Tibial nerve (tissue), 4 donors: ENCODE measurements around the gene RAB35. TPM values are rescaled to one million over a fixed set of nuclear protein-coding genes. Genes with fewer than 3 reads are reported as not detected.

Experiments used
- DNase-seq, 2 donors: peaks; one replicate each; pipeline ENCODE4 v3.0.0-alpha.2; 2019; ENCODE audit warnings: low spot score in 2 of 2
- H3K27ac ChIP-seq, 4 donors: fragments of 200-600 bp; sonication (generic) in 3 of 4; one replicate each; pipeline ENCODE4 v1.5.1; 2017 to 2019; ENCODE audit warnings: mild to moderate bottlenecking in 1 of 4
- H3K27me3 ChIP-seq, 2 donors: fragments of 200-600 bp; sonication (generic) in 1 of 2; one replicate each; pipeline versions ENCODE4 v1.5.1 to v1.6.0; 2017 to 2019
- H3K36me3 ChIP-seq, 3 donors: fragments of 200-600 bp; sonication (generic); one replicate each; pipeline ENCODE4 v1.5.1; 2018 to 2019
- H3K4me1 ChIP-seq, 4 donors: fragments of 200-600 bp; sonication (generic) in 3 of 4; one replicate each; pipeline ENCODE4 v1.5.1; 2017 to 2019
- H3K4me3 ChIP-seq, 4 donors: fragments of 200-600 bp; sonication (generic) in 3 of 4; one replicate each; pipeline ENCODE4 v1.5.1; 2017 to 2019; ENCODE audit warnings: mild to moderate bottlenecking in 1 of 4, moderate library complexity in 1 of 4
- H3K9me3 ChIP-seq, 4 donors: fragments of 200-600 bp; sonication (generic) in 3 of 4; one replicate each; pipeline ENCODE4 v1.5.1; 2017 to 2019
- CTCF ChIP-seq, 5 experiments: fragments of 200-600 bp in 3 of 5; fragments of 450-650 bp in 2 of 5; sonication (generic) in 3 of 5; IDR thresholded peaks; one replicate each; pipeline ENCODE4 v1.5.1; 2016 to 2019; ENCODE audit warnings: antibody characterized with exemption in 5 of 5, mild to moderate bottlenecking in 3 of 5, moderate library complexity in 2 of 5
- EP300 ChIP-seq, 2 donors: sonication (generic); formaldehyde crosslinking; IDR thresholded peaks; one replicate each; pipeline ENCODE4 v1.6.1; 2017; ENCODE audit warnings: antibody characterized with exemption in 2 of 2, mild to moderate bottlenecking in 1 of 2
- POLR2A ChIP-seq, 2 donors: fragments of 450-650 bp; IDR thresholded peaks; one replicate each; pipeline ENCODE4 v1.6.1; 2017; ENCODE audit warnings: antibody characterized with exemption in 2 of 2, mild to moderate bottlenecking in 2 of 2, moderate library complexity in 2 of 2
- WGBS, 2 donors: methylation state at CpG; one replicate each; pipeline ENCODE4 v1.1.5; 2018; 5-methylcytosine and 5-hydroxymethylcytosine counted together
- total RNA-seq, 4 donors: library from RNA; depleted of rRNA; stranded (reverse); fragments of >200 nt; gene quantifications; one replicate each; pipeline ENCODE4 v1.1.0, GENCODE V29; 2016

The RAB35 gene
- total RNA-seq, 4 donors from 2014 or later = 22.8 to 30.8 (median 26.2) TPM

GRCh38 chr12:120072472-120073249, 43.9 kb downstream of the RAB35 start:
- WGBS, 2 donors = 84 to 90% methylated on average over 18 of the region's 18 CpGs
- no peak for DNase-seq
- no peak for TF ChIP-seq CTCF (IDR thresholded peaks at IDR 0.05)
- no peak for TF ChIP-seq POLR2A (IDR thresholded peaks at IDR 0.05)
- TF ChIP-seq EP300 (IDR thresholded peaks at IDR 0.05) = no peak
- Histone ChIP-seq H3K36me3 (no peaks in the 10 kb centered on the region), H3K27ac (no peak overlapping the region), H3K27me3 (no peaks in the 10 kb centered on the region), H3K4me1 (no peaks in the 10 kb centered on the region), H3K9me3 (no peaks in the 10 kb centered on the region), H3K4me3 (no peak overlapping the region)

- TF ChIP-seq EP300 (IDR thresholded peaks at IDR 0.05) (no peak), POLR2A (IDR thresholded peaks at IDR 0.05) (no peak), CTCF (IDR thresholded peaks at IDR 0.05) (no peak)
- Histone ChIP-seq H3K4me3 (no peak overlapping the region), H3K27me3 (no peaks in the 10 kb centered on the region), H3K27ac (no peak overlapping the region), H3K4me1 (no peaks in the 10 kb centered on the region), H3K36me3 (no peaks in the 10 kb centered on the region), H3K9me3 (no peaks in the 10 kb centered on the region)
- 84 to 93% methylated on average over 6 of the region's 6 CpGs for WGBS, 2 donors
- DNase-seq = no peak
Observed at GRCh38 chr12:120071493-120072020, 45.0 kb downstream of the RAB35 start.

GRCh38 chr12:120069278-120069677, 47.3 kb downstream of the RAB35 start:
- no peaks in the 10 kb centered on the region for H3K4me1 ChIP-seq
- no peak overlapping the region for H3K4me3 ChIP-seq
- no peak overlapping the region for H3K27ac ChIP-seq
- H3K27me3 ChIP-seq = no peaks in the 10 kb centered on the region
- DNase-seq = no peak
- TF ChIP-seq POLR2A (IDR thresholded peaks at IDR 0.05) = no peak
- TF ChIP-seq EP300 (IDR thresholded peaks at IDR 0.05) = no peak
- TF ChIP-seq CTCF (IDR thresholded peaks at IDR 0.05) = no peak
- WGBS, 2 donors = 70 to 80% methylated on average over 5 of the region's 5 CpGs
- no peaks in the 10 kb centered on the region for H3K9me3 ChIP-seq
- H3K36me3 ChIP-seq = no peaks in the 10 kb centered on the region

GRCh38 chr12:120067901-120068300, 48.7 kb downstream of the RAB35 start:
- 62 to 72% methylated on average over 3 of the region's 3 CpGs for WGBS, 2 donors

More at GRCh38 chr12:120067901-120068300, 48.7 kb downstream of the RAB35 start:
- H3K36me3 ChIP-seq = no peaks in the 10 kb centered on the region
- H3K4me1 ChIP-seq = no peaks in the 10 kb centered on the region
- no peaks in the 10 kb centered on the region for H3K9me3 ChIP-seq
- no peak overlapping the region for H3K4me3 ChIP-seq
- DNase-seq = no peak
- H3K27ac ChIP-seq = no peak overlapping the region
- no peaks in the 10 kb centered on the region for H3K27me3 ChIP-seq
- TF ChIP-seq CTCF (IDR thresholded peaks at IDR 0.05) (no peak), EP300 (IDR thresholded peaks at IDR 0.05) (no peak), POLR2A (IDR thresholded peaks at IDR 0.05) (no peak)
